Measurements from ENCODE around the gene PTMA.
"Not testable (repeated sequence)": the region's sequence is repeated elsewhere in the genome, so short reads cannot be mapped to it uniquely, and the experiment has no call there.

The PTMA gene

DNA sequence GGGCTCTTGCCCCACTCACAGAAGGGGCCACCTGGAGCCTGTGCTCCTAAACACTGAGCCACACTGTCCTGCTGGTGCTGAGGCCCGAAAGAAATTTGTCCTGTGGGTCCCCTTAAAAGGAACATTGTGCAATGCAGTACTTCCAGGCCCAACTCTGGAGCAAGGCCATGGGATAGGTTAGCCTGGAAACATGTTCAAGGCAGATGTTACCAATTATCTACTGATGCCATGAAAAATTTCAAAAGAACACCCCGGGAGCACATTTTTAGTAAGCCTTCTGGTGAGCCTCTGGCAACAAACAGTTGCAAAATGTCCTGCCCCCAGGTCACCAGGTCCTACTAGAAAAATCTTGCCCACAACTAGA, 12.3 kb upstream of the PTMA start:
- DNase-seq (ENCODE audit: low read depth): no peak

DNA sequence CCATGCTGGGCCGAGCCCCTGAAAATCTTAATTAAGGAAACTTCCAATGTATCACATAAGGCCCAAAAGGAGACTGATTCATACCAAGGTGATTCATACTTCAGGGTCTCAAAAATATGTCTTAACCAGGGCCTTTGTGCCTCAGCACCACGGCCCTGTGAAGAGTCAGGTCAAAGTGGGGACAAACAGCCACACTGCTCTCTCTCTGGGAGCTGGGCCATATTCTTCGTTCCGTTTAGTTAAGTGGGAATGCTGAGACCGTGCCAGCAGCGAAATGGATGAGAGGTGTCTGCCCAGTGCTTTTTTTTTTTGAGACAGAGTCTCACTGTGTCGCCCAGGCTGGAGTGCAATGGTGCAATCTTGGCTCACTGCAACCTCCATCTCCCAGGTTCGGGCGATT, 9.3 kb upstream of the PTMA start:
- DNase-seq (ENCODE audit: low read depth): no peak

DNA sequence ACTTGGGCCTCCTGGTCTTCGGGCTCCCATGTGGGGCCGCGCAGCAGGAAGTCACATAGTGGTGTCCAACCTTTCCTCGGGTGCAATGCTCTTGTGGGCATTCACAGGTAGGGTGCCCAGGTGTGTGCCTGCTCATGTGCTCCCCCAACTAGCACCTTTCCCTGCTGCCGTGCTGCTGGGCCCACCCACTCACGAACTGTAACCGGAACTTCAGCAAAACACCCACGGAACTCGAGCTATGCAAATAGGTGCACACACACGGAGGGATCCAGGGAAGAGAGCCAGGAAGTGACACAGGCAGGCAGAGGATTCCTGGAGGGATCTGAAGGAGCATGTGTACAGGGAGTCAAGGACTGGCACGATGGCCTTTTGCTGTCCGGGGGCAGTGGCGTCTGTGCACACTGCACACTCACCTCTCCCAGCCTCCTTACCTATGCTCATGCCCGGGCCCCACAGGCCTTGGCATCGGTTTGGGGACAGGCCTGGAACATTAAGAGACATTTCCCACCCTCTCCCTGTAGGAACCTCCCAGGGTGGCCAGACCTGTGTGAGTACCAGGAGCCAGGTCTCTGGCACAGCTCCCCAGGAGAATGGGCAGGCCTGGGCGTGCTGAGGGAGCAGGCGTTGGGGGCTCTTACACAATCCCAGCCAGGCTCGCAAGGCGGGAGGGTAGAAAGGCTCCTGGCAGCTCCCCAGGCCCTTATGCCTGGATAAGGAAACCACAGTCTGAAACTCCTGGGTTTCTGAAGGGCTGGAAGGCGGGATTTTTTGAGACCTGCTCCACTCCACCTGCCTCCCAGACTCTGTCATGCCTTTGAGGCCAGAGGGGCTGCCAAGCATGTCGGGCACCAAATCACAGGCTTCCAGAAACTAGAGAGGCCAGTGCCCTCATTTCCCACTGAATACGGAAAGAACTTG, 6.6 kb upstream of the PTMA start:
- no peak for DNase-seq (ENCODE audit: low read depth)

DNA sequence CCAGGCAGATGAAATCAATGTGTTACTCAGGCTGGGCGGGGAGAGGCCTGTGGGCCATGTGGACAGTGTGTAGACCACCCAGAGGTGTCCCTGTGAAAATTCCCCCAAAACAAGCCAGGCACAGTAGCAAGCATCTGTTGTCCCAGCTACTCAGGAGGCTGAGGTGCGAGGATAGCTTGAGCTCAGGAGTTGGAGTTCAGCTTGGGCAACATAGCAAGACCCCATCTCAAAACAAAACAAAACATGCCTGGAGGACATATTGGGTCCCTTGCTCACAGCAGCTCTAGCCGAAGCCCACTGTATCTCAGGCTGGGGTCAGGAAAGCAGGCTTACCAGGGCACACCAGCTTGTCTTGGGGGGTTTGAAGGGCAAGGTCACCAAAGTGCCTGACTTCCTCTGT, 4.3 kb upstream of the PTMA start:
- no peak for DNase-seq (ENCODE audit: low read depth)

DNA sequence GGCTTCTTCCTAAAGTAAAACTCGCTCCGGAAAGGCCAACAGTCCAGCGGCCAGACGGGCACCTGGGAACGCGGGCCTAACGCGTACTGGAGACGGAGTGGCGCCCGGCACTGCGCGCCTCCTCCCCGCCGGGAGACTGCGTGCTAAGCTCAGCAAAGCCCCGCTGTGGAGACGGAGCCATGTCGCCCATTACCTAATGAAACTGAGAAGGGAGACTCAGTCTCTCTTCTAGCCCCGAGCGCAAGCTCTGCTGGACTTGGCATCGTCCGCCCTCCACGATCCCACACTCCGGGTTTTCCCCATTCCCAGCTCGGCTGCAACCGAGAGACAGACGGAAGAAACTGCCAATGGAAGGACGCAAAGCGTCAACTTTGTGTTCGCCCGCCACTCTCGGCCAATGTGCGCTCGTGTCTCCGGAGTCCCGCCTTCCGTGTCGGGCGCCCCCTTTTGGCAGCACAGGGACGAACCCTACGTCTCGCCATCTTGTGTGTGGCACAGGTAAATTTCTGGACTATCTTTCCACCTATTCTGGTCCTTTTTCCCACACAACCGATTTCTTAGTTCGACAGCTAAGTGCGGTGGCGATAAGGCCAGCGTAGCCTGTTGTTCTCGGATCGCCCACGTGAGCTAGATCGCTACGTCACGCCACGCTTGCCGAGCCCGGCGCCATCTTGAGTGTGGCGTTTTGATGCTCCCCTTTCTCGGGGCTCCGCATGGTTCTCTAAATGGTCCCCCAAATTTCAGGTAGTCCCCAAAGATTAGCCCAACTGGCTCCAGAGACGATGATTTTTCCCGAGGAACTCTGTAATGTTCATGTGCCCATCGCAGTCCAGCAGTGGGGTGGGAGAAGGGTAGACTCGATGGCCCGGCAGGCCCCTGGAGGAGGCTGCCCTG, 1.3 kb upstream of the PTMA start:
- DNase-seq (ENCODE audit: low read depth): peak; percentile 95

DNA sequence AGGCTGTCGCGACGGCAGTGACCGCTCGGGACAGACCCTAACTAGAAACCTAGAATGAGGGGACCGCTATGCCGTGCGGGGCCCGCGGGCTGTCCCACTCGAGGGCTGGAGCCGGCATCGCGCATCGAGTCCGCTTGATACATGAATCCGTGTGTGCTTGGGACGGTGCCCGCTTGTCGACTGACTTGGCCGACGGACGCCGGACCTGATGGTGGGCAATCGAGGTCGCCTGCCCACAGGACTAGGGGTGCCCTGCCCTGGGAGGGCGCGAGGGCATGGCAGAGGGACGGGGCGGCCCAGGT, 749 bp upstream of the PTMA start:
- no peak for DNase-seq (ENCODE audit: low read depth)

DNA sequence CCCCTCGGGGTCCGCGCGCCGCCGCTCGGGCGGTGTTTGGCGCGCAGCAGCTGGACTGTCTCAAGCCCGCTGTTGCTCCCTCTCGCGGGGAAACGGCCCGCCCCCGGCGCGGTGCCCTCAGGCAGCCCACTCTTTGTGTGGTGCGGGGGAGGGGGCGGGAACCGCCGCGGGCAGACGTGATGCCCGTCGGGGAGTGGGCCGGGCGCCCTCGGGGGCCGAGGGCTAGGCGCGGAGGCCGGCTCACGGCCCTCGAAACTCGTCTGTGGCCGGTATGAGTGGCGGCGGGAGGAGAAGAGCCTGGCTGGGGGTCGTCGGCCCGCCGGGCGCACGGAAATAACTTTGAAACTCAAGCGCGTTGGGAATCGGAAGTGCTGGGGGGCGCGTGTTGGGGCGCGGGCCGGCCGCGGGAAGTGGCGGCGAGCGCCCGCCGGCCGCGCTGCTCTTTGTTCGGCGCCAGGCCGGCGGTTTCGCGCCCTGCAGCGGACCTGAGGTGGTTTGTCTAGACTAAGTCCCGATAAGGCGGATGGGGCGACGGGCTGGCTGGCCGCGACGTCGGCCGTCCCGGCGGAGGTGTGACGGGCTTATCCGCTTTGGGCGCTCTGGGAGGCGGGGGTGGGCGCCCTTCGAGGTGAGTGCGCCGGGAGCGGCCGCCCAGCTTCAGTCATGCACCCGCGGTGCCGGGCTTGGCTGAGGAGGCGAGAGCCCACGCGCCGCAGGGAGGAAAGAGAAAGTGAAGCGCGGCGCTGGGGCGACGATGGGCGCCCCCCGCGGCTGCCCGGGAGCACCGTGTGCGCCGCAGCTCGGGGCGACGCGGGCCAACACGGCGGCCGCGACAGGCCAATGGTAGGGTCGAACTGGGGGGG, 679 bp downstream of the PTMA start:
- no peak for DNase-seq (ENCODE audit: low read depth)

DNA sequence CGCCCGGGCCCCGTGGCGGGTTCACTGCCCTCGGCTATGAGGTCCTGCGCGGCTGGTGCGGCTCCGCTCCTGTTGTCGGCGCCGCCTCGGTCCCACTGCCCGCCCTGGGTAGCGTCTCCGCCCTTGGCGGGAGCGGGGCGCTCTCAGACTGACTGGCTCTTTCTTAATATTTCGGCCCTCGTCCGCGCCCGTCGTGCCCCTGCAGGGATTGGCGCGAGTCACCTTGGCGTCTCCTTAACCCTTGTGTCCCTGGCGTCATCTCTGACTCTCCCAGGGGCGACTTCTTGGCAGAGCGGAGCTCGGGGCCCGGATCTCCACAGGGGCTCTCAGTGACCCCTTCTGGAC, 1.3 kb downstream of the PTMA start:
- no peak for DNase-seq (ENCODE audit: low read depth)

DNA sequence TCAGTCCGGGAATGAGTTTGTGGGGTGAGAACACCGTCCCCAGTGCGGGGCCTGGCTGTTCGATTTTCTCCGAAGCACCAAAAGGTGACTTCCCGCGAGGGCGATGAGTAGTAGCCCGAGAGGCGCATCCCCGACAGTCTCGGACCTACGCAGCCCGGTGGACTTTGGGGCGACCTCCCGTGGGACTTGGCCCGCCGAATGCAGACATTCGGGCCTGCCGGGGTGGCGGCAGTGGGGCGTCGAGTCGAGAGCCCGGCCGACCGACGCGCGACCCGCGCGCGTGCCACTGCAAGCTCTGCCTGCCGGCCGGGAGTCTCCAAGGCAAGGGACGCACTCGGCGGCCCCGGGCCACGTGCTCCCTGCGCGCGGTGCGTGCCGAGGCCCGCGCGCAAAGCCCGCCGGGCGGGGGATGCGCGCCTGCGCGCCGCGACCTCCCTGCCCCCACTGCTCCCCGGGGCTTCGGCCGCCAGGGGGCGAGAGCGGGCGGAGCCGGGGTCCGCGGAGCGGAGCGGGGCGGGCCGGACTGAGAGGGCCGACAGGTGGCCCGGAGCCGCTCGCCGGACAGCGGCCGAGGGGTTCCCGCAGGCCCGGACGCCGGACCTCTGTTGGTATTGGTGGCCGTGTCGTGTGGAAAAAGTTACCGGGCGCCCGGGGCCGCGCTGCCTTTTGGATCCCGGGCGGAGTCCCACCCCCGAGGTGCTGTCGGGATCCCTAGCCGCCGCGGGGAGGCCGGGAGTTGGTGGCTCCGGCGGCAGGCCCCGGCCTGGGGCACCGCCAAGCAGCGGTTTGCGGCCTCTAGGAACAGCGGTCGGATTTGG, 1.9 kb downstream of the PTMA start:
- DNase-seq (ENCODE audit: low read depth): no peak

DNA sequence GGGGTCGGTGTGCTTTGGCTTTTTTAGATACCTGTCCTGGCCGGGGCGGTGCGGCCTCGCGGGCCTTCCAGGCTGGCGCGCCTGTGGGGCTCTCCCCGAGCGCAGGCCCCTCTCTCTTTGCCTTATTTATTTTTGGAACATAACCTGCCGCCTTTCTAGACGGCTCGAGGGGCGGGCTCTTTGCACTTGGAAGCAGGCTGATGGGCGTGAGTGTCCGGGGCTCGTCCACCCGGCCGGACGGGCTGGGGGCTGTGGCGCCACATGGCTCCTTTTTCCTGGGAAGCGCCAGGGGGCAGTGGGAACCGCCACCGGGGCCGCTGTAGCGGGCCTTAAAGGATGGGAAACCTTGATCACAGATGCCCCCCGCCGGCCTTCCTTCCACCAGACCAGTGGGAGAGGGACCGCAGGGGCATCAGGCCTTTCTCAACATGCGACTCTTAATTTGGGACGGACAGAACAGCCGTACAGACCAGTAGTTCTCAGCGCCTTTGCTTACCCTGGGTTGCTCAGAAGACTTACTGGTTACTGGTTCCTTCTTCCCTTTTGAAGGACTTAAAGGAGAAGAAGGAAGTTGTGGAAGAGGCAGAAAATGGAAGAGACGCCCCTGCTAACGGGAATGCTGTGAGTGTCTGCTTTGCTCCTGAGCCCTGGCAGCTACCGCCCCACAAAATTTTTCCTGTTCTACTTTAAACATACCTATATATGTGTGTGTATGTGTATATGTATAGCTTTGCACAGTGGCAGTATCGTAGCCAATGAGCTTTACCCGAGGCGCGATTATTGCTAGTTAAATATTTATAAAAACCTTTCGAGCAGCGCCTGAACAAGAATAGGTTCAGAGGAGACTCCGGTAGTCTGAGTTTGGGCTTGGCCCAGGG, 2.7 kb downstream of the PTMA start:
- no peak for DNase-seq (ENCODE audit: low read depth)

DNA sequence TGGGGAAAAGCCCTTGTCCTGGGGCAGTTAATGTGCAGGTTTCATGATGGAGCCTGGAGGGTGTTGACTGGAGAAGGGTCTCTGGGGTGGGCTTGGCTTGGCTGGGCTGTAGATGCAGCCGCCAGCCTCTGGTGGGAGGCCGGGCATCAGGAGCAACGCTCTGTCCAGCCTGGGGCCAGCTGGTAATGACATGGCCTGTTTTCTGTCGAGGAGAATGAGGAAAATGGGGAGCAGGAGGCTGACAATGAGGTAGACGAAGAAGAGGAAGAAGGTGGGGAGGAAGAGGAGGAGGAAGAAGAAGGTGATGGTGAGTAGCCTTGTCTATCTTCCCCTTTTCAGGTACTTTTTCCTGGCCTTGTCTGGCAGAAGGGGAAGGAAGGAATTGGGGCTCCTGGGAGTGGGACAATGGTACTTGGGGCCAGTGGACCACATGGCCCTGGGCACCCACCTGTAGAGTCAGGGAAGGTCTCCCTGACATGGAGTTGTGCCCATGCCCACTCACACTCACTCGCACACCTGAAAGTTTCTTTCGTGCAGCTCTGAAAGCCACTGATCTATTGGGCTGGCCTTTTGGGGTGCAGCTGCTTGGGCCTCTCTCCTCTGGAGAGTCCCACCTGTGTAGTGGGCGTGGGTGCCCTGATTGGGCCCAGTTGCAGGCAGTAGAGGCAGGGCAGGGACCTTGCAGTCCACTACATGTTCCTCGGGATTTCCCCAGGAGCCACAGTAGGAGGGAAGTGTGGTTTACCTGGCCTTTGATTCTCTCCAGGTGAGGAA, 3.5 kb downstream of the PTMA start:
- DNase-seq (ENCODE audit: low read depth): no peak

DNA sequence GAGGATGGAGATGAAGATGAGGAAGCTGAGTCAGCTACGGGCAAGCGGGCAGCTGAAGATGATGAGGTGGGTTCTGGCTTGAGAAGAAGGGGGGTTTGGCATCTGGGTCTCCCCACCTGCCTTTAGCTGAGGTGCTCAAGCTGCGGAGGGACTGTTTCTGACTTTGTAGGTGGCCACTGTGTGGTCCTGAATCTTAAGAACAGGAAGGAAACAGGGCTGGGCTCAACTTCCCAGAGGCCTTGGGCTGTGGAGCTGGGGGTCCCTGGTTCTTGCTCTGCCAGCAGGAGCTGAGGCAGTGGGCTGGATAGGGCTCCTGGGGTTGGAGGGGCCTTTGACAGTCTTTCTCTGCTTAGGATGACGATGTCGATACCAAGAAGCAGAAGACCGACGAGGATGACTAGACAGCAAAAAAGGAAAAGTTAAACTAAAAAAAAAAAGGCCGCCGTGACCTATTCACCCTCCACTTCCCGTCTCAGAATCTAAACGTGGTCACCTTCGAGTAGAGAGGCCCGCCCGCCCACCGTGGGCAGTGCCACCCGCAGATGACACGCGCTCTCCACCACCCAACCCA, 4.2 kb downstream of the PTMA start:
- DNase-seq (ENCODE audit: low read depth): not testable (repeated sequence)

DNA sequence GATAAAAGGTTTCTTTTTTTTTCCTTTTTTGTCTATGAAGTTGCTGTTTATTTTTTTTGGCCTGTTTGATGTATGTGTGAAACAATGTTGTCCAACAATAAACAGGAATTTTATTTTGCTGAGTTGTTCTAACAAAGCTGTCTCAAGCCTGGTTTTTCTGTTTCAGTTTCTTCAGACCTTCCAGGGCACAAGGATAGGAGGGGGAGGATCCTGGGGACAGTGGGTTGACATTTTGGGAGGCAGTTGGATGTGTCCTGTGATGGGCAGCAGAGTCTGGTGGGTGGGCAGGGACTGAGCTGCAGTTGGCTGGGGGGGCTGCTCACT, 5.0 kb downstream of the PTMA start:
- not testable (repeated sequence) for DNase-seq (ENCODE audit: low read depth)

DNA sequence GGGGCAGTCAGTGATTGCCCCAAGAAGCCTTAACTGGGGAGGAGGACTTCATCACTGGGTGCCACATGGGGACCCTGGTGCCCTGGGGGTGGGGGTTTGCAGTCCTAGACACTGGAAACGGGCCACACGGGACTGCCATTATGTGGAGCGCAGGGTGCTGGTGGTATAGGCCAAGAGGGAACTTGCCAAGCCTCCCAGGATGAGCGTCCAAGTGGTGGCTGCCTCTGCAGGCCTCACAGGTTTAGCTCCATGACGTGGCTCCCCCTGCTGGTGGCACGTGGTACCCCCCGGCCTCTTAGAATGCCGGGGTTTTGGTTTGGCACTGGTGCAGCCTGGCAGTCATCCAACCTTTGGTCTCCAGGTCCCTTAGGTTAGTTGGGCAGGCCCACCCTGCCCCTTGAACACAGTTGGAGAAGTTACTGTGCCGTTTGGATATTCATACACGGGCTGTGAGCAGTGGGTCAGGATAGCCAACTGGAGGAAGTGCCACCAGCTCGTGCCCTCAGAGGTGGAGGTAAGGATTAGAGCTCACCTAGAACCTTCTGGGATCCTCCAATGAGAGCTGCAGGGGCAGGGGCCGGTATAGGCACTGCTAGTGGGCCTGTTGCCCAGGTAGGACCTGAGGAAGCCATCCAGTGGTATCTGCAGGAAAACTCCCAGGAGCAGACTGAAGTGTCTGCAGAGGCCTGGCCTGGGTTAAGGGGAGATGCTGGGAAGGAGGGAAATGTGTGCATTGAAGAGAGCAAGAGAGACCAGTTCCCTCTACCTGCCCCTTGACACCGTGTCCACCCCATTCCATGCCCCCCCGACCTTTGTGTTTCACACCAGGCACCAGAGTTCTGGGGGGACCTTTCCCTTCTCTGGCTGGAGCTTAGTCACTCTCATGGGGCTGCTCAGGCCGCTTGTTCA, 5.7 kb downstream of the PTMA start:
- DNase-seq (ENCODE audit: low read depth): no peak

DNA sequence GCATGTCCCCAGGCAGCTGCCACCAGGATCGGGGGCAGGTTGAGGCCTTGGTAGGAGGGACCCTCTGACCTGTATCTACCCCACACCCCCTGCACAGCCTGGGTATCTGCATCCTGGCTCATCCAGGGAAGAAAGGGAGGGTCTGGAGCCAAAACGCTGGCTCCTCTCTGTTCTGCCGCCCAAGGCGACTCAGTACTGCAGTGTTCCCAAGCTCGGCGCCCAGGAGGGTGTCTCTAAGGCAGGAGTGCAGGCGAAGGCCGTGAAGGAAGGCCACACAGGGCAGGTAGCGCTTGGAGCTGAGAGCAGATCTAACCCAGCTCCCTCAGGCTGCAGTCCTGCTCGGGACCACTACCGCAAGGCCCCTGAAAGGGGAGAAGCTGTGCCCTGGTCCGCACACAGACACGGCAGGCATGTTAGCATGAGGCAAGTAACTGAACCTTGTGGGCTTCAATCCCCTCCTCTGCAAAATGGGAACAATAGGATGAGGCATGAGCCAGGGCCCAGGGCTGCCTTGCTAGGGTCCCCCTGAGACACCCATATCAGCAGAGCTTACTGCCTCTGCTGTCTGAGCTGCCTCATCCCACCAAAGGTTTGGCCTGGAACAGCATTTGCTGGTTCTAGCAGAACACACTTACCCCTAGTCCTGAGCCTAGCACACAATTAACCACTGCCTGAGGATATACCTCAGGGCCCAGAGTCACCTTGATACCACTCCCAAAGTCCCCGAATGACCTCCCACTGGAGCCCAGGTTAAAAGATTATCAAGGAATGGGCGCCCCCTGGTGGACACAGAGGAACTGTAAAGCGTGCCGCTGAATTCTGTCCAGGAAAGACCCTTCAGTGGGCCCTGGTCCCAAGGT, 6.5 kb downstream of the PTMA start:
- no peak for DNase-seq (ENCODE audit: low read depth)

DNA sequence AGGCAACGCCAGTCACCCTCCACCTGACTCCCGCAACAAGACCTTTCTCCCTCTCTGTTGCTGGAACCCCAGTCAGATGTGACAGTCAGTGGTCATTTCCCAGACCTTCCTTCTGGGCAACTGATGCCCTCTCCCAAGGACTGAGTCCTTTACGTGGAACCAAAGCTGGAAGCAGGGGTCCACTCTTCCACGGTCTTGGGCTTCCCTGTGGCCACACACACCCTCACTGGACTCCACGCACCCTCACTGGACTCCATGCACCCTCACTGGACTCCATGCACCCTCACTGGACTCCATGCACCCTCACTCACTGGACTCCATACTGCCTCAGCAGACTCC, 7.1 kb downstream of the PTMA start:
- no peak for DNase-seq (ENCODE audit: low read depth)

DNA sequence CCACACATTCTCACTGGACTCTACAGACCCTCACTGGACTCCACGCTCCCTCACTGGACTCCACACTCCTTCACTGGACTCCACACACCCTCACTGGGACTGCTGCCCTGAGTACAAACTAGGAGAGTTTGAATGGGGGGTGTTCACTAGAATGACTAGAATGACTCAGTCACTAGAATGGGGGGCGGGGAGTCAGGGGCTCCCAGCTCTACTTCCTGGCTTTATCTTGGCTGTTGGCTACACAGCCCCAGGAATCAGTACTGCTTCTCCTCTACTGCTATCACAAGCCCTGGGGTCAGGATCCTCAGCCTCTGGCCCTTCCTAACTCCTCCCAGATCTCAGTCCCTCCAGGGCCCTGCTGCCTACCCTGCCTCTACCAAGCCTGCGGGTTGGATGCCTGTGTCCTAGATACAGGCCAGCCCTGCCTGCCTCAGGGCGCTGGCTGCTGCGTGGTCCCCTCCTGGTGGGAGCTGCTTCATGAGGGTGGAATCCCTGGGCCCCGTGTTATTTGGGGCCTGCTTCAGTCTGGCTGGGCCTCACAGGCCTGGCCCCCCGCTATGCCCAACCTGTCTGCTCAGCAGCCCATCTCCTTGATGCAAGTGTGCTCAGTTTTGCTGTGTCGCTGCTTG, 7.8 kb downstream of the PTMA start:
- no peak for DNase-seq (ENCODE audit: low read depth)
